ENCODE data around the gene EXOC3. TPM values are rescaled to one million over a fixed set of nuclear protein-coding genes. Genes with fewer than 3 reads are reported as not detected.
A peak's percentile ranks its signal among the peaks of the same experiment; 100 is the strongest.
"Not testable (repeated sequence)": the region's sequence is repeated elsewhere in the genome, so short reads cannot be mapped to it uniquely, and the experiment has no call there.

Gene EXOC3
- total RNA-seq, 3 donors from 2014 or later = 49.8 to 63.7 (median 53.3) TPM

GRCh38 chr5:401146-402034 is 41.6 kb upstream of the EXOC3 start:
- Histone ChIP-seq H3K36me3 (no peaks in the 10 kb centered on the region), H3K27ac (no peak overlapping the region), H3K27me3 (peaks cover 0 to 9% of the 10 kb centered on the region in 2 donors), H3K9me3 (no peaks in the 10 kb centered on the region), H3K4me3 (no peak overlapping the region), H3K4me1 (no peaks in the 10 kb centered on the region)
- peak in 1 of 2 donors; percentile 13 for DNase-seq (ENCODE audit: low spot score in 2 of 2)
- TF ChIP-seq POLR2AphosphoS5 (IDR thresholded peaks at IDR 0.05) = no peak
- TF ChIP-seq POLR2A (IDR thresholded peaks at IDR 0.05) = no peak
- TF ChIP-seq CTCF (IDR thresholded peaks at IDR 0.05) = no peak
- intact Hi-C loops (cut with DNase I; ENCODE audit: low total_unique reads) = no loop called here

GRCh38 chr5:402219-402614 is 40.8 kb upstream of the EXOC3 start:
- intact Hi-C loops (cut with DNase I; ENCODE audit: low total_unique reads); H3K4me3 ChIP-seq; H3K36me3 ChIP-seq; H3K27ac ChIP-seq; DNase-seq (ENCODE audit: low spot score in 2 of 2); H3K27me3 ChIP-seq; H3K9me3 ChIP-seq; H3K4me1 ChIP-seq: not testable (repeated sequence)

- no peak overlapping the region for H3K4me3 ChIP-seq
- H3K27ac ChIP-seq = no peak overlapping the region
- H3K9me3 ChIP-seq = no peaks in the 10 kb centered on the region
- DNase-seq (ENCODE audit: low spot score in 2 of 2) = peak in 1 of 2 donors; percentile 15
- TF ChIP-seq POLR2A (IDR thresholded peaks at IDR 0.05) (no peak), CTCF (IDR thresholded peaks at IDR 0.05) (no peak), POLR2AphosphoS5 (IDR thresholded peaks at IDR 0.05) (no peak)
- H3K36me3 ChIP-seq = no peaks in the 10 kb centered on the region
- intact Hi-C loops (cut with DNase I; ENCODE audit: low total_unique reads) = no loop called here
- H3K27me3 ChIP-seq = peaks cover 0 to 9% of the 10 kb centered on the region in 2 donors
- no peaks in the 10 kb centered on the region for H3K4me1 ChIP-seq
Observed at GRCh38 chr5:402615-403359, 40.2 kb upstream of the EXOC3 start.

GRCh38 chr5:403995-404394 is 39.0 kb upstream of the EXOC3 start:
- Histone ChIP-seq H3K4me3 (no peak overlapping the region), H3K27me3 (peaks cover 0 to 9% of the 10 kb centered on the region in 2 donors), H3K4me1 (no peaks in the 10 kb centered on the region), H3K9me3 (no peaks in the 10 kb centered on the region), H3K27ac (no peak overlapping the region), H3K36me3 (no peaks in the 10 kb centered on the region)
- intact Hi-C loops (cut with DNase I; ENCODE audit: low total_unique reads) = no loop called here
- no peak for TF ChIP-seq POLR2AphosphoS5 (IDR thresholded peaks at IDR 0.05)
- TF ChIP-seq POLR2A (IDR thresholded peaks at IDR 0.05) = no peak
- TF ChIP-seq CTCF (IDR thresholded peaks at IDR 0.05) = no peak
- DNase-seq (ENCODE audit: low spot score in 2 of 2) = no peak

- TF ChIP-seq POLR2AphosphoS5 (IDR thresholded peaks at IDR 0.05) = no peak
- no peak for TF ChIP-seq CTCF (IDR thresholded peaks at IDR 0.05)
- TF ChIP-seq POLR2A (IDR thresholded peaks at IDR 0.05) = no peak
- H3K27ac ChIP-seq = no peak overlapping the region
- H3K9me3 ChIP-seq = no peaks in the 10 kb centered on the region
- intact Hi-C loops (cut with DNase I; ENCODE audit: low total_unique reads) = no loop called here
- no peaks in the 10 kb centered on the region for H3K36me3 ChIP-seq
- H3K4me1 ChIP-seq = no peaks in the 10 kb centered on the region
- H3K27me3 ChIP-seq = peaks cover 0 to 9% of the 10 kb centered on the region in 2 donors
- no peak overlapping the region for H3K4me3 ChIP-seq
- DNase-seq (ENCODE audit: low spot score in 2 of 2) = peak in 1 of 2 donors; percentile 7
Observed at GRCh38 chr5:404666-405241, 38.2 kb upstream of the EXOC3 start.

Data from breast epithelium (tissue), 4 donors.